HG03025 (cell line): ENCODE measurements around the gene ORM2.
"Not testable (repeated sequence)": the region's sequence is repeated elsewhere in the genome, so short reads cannot be mapped to it uniquely, and the experiment has no call there.

ENCODE experiments used
- ATAC-seq: cut with Tn5 transposase; IDR thresholded peaks from one replicate; pipeline ENCODE4 v1.9.1; 2021; ENCODE audit warnings: mild to moderate bottlenecking, moderate library complexity; ENCODE audit not compliant: unreplicated experiment, low FRiP score

The ORM2 gene

DNA sequence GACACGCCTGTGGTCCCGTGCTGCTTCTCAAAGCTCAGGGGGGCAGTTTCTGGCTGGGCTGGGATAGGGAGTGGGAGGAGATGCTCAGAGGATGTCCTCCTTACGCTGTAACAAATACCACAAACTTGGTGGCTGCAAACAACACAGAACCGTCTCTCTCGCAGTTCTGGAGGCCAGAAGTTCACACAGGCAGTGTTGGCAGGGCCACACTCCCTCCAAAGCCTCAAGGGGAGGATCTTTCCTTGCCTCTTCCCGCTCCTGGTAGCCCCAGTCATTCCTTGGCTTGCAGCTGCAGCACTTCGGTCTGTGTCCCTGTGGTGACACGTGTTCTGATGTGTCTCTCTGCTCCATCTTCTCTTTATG lies 17.2 kb upstream of the ORM2 start:
- no peak for ATAC-seq

GRCh38 chr9:114313186-114313585 lies 16.5 kb upstream of the ORM2 start:
- no peak for ATAC-seq

GRCh38 chr9:114314256-114314867 lies 15.3 kb upstream of the ORM2 start:
- ATAC-seq: no peak

DNA sequence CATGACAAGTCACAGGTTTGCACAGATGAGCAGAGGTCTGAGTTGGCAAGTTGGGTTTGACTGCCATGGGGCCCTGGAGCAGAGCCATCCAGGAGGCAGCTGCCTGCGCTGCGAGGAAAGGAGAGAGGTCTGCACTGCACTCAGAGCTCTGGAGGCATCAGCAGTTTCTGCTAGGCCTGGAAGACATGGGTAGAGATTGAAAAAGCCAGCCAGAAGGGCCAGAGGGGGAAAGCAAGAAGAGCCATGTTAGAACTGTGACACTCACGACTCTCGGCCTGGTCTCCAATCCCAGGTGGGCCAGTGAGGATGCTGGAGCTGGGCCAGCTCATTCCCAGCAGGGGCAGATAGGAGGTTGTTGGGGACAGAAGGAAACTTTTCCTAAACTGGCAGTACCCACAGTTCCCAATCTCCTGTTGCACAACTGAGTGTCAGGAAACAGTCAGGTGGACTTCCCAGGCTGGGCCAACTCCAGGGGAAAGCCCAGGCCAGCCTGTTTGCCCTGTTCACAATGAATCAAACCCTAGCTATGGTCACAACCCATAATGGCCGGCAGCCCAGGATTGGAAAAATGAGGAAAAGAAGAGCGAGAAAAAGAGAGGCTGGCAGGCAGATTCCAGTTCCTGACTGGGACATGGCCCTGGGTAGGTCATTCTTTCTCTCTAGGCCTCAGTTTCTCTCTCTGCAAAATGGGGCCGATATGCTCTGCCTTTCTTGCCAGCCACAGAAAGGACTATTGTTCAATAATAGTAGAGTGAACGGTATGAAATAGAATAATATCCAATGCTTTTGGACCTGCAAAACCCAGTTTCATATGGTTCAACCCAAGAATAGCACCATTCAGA lies 14.6 kb upstream of the ORM2 start:
- ATAC-seq: no peak

- no peak for ATAC-seq
Observed at GRCh38 chr9:114315723-114316363, 13.8 kb upstream of the ORM2 start.

- no peak for ATAC-seq
Observed at GRCh38 chr9:114316605-114317230, 13.0 kb upstream of the ORM2 start.

DNA sequence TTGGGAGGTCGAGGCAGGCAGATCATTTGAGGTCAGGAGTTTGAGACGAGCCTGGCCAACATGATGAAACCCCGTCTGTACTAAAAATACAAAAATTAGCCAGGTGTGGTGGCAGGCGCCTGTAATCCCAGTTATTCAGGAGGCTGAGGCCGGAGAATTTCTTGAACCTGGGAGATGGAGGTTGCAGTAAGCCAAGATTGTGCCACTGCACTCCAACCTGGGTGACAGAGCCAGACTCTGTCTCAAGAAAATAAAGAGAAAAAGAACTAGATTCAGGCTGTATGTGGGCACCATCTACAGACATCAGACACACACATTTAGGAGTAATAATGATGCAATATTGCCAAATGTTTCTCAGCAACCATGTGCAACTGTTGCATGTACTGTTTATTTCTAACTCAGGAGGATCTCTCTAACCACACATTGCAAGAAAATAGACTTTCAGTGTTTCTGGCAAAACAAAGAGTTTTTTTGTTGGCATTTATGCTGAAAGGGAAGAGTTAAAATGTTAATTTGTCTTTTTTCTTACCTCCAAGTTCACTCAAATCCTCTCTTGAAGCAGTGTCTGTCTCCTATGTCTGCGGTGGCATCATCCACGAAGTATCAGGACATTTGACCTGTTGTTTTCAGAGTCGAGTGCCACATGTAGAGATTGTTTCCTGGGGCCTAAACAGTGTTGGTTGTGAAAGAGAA lies 11.9 kb upstream of the ORM2 start:
- ATAC-seq: no peak

DNA sequence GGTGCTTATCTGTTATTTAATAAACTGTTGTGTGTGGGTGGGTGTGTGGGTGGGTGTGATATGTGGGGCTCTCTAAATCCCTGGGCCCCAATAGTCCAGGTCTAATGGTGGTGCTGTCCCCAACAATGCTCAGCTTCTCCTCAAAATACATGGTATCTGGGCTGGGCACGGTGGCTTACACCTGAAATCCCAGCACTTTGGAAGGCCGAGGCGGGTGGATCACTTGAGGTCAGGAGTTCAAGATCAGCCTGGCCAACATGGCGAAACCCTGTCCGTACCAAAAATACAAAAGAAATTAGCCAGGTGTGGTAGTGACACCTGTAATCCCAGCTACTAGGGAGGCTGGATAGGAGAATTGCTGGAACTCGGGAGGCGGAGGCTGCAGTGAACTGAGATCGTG lies 11.3 kb upstream of the ORM2 start:
- ATAC-seq: no peak

- ATAC-seq: no peak
Observed at GRCh38 chr9:114319147-114319546, 10.5 kb upstream of the ORM2 start.

DNA sequence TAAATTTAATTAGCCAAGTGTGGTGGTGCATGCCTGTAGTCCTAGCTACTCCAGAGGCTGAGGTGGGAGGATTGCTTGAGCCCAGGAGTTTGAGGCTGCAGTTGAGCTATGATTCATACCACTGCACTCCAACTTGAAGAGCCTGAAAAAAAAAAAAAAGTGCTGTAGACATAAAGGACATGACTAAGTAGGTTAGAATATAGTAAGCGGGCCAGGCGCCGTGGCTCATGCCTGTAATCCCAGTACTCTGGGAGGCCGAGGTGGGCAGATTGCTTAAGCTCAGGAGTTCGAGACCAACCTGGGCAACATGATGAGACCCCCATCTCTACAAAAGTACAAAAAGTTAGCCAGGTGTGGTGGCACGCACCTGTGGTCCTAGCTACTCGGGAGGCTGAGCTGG lies 9.0 kb upstream of the ORM2 start:
- not testable (repeated sequence) for ATAC-seq

- no peak for ATAC-seq
Observed at GRCh38 chr9:114321759-114322158, 7.9 kb upstream of the ORM2 start.

GRCh38 chr9:114322160-114322818 lies 7.4 kb upstream of the ORM2 start:
- ATAC-seq: not testable (repeated sequence)

- not testable (repeated sequence) for ATAC-seq
Observed at GRCh38 chr9:114322831-114323531, 6.7 kb upstream of the ORM2 start, which contains the start of gene ORM1. Gene ORM1 (plus strand): TSS chr9:114323098. CDS start chr9:114323134, 36 bp downstream.

DNA sequence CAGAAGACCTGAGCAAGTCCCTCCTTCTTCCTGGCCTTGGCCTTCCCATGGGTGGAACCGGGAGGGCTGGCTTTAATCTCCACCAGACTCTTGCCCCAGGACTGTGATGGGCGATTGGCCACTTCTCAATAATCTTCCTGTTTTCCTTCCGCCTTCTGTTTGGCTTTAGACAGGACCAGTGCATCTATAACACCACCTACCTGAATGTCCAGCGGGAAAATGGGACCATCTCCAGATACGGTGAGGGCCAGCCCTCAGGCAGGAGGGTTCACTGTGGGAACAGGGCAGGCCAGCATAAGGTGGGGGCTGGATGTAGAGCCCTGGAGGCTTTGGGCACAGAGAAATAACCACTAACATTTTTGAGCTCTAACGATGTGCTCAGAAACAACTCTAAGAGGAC lies 5.8 kb upstream of the ORM2 start:
- not testable (repeated sequence) for ATAC-seq

DNA sequence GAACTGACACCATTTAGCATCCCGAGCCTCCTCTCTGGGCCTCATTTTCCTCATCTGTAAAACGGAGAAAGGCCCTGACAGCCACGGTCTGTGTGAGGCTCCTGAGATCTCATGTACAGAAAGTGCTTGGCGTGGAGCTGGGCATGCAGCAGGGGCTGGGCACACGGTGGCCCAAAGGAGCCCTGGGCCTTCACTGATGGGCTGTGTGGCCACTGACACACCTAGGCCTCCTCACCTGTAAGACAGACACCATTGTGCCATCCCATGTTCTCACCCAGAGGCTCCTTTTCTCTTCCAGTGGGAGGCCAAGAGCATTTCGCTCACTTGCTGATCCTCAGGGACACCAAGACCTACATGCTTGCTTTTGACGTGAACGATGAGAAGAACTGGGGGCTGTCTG lies 5.2 kb upstream of the ORM2 start:
- no peak for ATAC-seq

DNA sequence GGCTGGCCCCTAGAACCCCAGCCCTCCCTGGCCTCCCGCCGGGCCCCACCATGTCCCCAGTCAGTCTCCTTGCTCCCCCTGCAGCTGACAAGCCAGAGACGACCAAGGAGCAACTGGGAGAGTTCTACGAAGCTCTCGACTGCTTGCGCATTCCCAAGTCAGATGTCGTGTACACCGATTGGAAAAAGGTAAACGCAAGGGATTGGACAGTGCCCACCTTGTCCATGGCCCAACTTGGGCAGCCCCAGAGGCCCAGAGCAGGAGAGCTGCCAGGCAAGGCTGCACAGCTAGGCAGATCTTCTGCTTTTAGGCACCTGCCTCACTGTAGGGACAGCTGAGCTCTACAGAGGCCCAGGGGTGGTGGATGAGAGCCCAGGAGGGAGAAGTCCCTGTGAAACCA lies 4.7 kb upstream of the ORM2 start:
- not testable (repeated sequence) for ATAC-seq

DNA sequence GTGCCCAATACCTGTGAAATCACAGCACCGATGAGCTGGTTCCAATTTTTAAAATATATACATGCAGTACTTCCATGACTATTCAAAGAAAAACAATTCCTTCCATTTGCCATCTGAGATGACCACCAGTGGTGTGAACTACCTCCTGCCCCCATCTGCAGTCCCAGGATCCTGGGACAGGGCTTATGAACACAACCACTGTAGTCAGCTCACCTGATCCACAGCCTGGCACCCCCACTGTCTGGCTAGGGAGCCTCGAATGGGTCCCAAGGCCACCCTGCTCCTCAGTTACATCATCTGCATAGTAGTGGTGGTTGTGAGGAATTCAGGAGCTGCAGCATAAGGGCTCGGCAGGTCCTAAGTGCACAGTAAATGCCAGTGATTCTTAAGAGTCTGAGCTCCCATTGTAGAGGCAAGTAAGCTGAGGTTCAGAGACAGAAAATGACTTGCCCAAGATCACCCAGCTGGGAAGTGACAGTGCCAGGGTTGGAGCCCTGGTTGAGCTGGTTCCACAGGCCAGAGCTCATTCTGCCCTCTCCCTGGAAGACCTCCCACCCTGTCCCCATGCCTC lies 3.9 kb upstream of the ORM2 start:
- not testable (repeated sequence) for ATAC-seq

DNA sequence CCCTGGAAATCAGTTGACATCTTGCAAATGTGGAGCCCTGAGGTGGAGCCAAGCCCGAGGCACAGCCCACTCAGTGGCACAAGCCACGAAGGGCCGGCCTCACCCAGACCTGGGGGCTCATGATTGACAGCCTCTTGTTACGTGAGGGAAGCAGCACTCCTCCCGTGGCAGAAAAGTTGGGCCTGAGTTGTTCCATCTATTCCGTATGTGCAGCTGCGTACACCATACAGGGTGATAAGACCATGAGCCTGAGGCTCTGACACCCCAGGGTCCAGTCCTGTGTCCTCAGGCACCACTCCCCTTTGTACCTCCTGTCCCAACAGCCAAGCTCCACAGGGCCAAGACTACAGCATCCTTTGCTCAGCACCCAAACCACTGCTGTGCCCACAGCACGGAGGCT lies 1.9 kb upstream of the ORM2 start:
- ATAC-seq: no peak

DNA sequence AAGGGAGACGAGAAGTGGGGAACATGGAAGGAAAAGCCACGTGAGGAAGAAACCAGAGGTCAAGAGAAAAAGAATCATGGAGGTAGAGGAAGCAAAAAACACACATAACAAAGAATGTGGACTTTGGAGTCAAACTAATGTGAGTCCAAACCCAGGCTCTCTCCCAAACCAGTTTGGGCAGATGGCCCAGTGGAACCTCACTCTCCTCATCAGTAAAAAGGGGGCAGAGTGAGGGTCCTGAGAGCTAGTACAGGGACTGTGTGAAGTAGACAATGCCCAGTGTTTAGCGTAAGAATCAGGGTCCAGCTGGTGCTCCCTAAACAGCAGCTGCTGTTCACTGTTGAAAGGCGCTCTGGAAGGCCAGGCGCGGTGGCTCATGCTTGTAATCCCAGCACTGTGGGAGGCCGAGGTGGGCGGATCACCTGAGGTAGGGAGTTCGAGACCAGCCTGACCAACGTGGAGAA lies 1.3 kb upstream of the ORM2 start:
- not testable (repeated sequence) for ATAC-seq
